ENCODE results near the gene SHLD1.

- TF ChIP-seq CTCF (optimal IDR thresholded peaks at IDR 0.05 in 1 of 3, IDR thresholded peaks at IDR 0.05 in 1 of 3, conservative IDR thresholded peaks at IDR 0.05 in 1 of 3; ENCODE audit: extremely low read depth in 1 of 3, insufficient read depth in 2 of 3, low read length in 3 of 3), result no peak
- no peak for TF ChIP-seq EZH2 (IDR thresholded peaks at IDR 0.05; ENCODE audit: low read length)
These were observed 34.9 kb downstream of the SHLD1 start for GRCh38 chr20:5785146-5785545.

All from keratinocyte (primary cell).